Measurements from ENCODE around the gene UACA. TPM values are rescaled to one million over a fixed set of nuclear protein-coding genes. Genes with fewer than 3 reads are reported as not detected.
"Not testable (repeated sequence)": the region's sequence is repeated elsewhere in the genome, so short reads cannot be mapped to it uniquely, and the experiment has no call there.

UACA gene
- total and polyA plus RNA-seq, 8 donors = 4.9 to 135 (median 36.1) TPM

DNA sequence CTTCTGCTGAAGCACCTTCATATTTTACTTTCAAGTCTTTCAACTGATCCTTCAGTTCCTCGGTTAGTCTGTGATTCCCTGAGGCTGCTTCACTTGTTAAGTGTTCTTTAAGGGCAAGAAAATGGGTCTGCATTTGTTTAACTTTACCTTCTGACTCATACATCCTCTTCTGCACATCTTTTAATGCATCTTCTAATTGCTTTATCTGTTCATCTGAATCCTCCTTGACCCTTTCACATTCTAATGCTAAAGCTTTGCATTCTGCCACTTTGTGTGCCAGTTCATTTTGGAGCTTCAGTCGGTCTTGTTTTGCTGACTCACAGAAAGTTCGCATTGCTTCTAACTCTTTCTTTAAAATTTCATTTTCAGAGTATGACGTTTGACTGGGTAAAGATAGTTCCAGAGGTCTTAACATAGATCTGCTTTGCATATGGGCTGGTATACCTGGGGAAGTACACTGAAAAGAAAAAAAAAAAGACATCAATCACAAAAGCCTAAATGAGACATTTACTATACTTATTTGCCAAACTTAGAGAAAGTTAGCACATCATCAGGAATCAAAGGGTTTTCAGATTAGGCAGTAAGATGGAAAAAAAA lies 94.3 kb downstream of the UACA start:
- Histone ChIP-seq H3K36me3 (peaks cover 3 to 42% (median 34%) of the 10 kb centered on the region in 4 donors), H3K27me3 (no peaks in the 10 kb centered on the region), H3K27ac (no peak overlapping the region), H3K9me3 (no peaks in the 10 kb centered on the region), H3K4me1 (peaks cover 0 to 30% (median 9%) of the 10 kb centered on the region in 4 donors), H3K4me3 (no peak overlapping the region)
- TF ChIP-seq POLR2A (IDR thresholded peaks at IDR 0.05) (no peak), EP300 (IDR thresholded peaks at IDR 0.05) (no peak), POLR2AphosphoS5 (IDR thresholded peaks at IDR 0.05) (no peak), CTCF (IDR thresholded peaks at IDR 0.05) (no peak)
- DNase-seq = no peak
- 78 to 83% (median 83%) methylated on average over 4 of the region's 4 CpGs for WGBS, 5 donors
- intact Hi-C loops (cut with DNase I; ENCODE audit: low total_unique reads) = no loop called here

DNA sequence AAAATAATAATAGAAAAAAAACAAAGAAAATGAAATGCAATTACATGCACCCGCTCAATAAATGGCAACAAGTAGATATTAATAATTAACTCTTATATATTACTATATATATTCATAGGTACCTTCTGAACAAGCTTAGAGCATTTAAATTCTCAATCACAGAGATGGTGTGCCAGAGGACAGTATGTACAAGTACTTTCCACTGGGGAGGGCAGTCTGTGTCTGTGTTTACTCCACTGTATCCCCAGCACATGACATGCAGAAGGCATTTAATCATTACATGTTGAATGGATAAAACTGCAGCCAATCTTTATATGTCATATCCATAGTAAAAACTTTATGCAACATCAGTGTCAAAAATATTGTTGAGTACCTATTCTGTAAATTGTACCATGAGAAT lies 97.8 kb downstream of the UACA start:
- no peak for DNase-seq
- H3K4me3 ChIP-seq = no peak overlapping the region
- H3K9me3 ChIP-seq = no peaks in the 10 kb centered on the region
- 88 to 100% (median 100%) methylated on average over 1 of the region's 1 CpG for WGBS, 5 donors
- intact Hi-C loops (cut with DNase I; ENCODE audit: low total_unique reads) = no loop called here
- H3K27ac ChIP-seq = no peak overlapping the region
- TF ChIP-seq CTCF (IDR thresholded peaks at IDR 0.05) (no peak), POLR2AphosphoS5 (IDR thresholded peaks at IDR 0.05) (no peak), POLR2A (IDR thresholded peaks at IDR 0.05) (no peak), EP300 (IDR thresholded peaks at IDR 0.05) (no peak)
- H3K27me3 ChIP-seq = no peaks in the 10 kb centered on the region
- H3K4me1 ChIP-seq = peaks cover 0 to 17% (median 9%) of the 10 kb centered on the region in 4 donors
- peaks cover 0 to 44% (median 37%) of the 10 kb centered on the region in 4 donors for H3K36me3 ChIP-seq

- Histone ChIP-seq H3K27ac (no peak overlapping the region), H3K9me3 (no peaks in the 10 kb centered on the region)
These were observed 98.9 kb downstream of the UACA start for GRCh38 chr15:70664494-70664893.

GRCh38 chr15:70663069-70663468 lies 100.3 kb downstream of the UACA start:
- H3K4me3 ChIP-seq; H3K4me1 ChIP-seq; H3K27ac ChIP-seq; intact Hi-C loops (cut with DNase I; ENCODE audit: low total_unique reads); H3K9me3 ChIP-seq; H3K27me3 ChIP-seq; DNase-seq: not testable (repeated sequence)
- 89 to 97% (median 95%) methylated on average over 2 to 3 of the region's 3 CpGs for WGBS, 5 donors
- peaks cover 0 to 40% (median 29%) of the 10 kb centered on the region in 4 donors for H3K36me3 ChIP-seq

More at GRCh38 chr15:70664494-70664893, 98.9 kb downstream of the UACA start:
- no peak for DNase-seq
- 77 to 92% (median 86%) methylated on average over 4 of the region's 4 CpGs for WGBS, 5 donors
- peaks cover 0 to 53% (median 41%) of the 10 kb centered on the region in 4 donors for H3K36me3 ChIP-seq
- TF ChIP-seq POLR2AphosphoS5 (IDR thresholded peaks at IDR 0.05) (no peak), POLR2A (IDR thresholded peaks at IDR 0.05) (no peak), CTCF (IDR thresholded peaks at IDR 0.05) (no peak), EP300 (IDR thresholded peaks at IDR 0.05) (no peak)
- no peak overlapping the region for H3K4me3 ChIP-seq
- peaks cover 0 to 9% (median 3%) of the 10 kb centered on the region in 4 donors for H3K4me1 ChIP-seq
- intact Hi-C loops (cut with DNase I; ENCODE audit: low total_unique reads) = no loop called here
- H3K27me3 ChIP-seq = no peaks in the 10 kb centered on the region

DNA sequence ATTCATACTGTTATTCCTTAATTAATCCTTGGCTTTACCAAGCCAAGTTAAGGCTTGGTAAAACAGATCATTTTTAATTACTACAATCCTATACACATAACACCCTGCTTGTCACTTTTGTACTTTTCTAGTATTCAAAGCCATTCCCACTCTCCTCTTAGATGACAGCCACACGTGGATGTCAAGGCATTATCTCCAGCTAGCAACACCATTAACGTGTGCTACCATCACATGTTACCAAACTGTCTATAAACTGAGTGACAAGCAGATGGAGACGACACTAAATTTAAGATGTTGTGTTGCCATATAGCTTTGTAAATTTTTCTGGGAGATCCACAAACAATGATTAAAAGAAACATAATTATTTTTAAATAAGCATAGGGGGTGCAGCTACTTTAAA lies 103.7 kb downstream of the UACA start:
- H3K36me3 ChIP-seq = peaks cover 7 to 55% (median 45%) of the 10 kb centered on the region in 4 donors
- TF ChIP-seq POLR2AphosphoS5 (IDR thresholded peaks at IDR 0.05) = no peak
- no peak for TF ChIP-seq CTCF (IDR thresholded peaks at IDR 0.05)
- no peak for TF ChIP-seq POLR2A (IDR thresholded peaks at IDR 0.05)
- TF ChIP-seq EP300 (IDR thresholded peaks at IDR 0.05) = no peak

More for the DNA sequence above, 103.7 kb downstream of the UACA start:
- no peaks in the 10 kb centered on the region for H3K27me3 ChIP-seq
- no peak for DNase-seq
- H3K9me3 ChIP-seq = no peaks in the 10 kb centered on the region
- H3K27ac ChIP-seq = no peak overlapping the region
- no peaks in the 10 kb centered on the region for H3K4me1 ChIP-seq
- no peak overlapping the region for H3K4me3 ChIP-seq
- 81 to 89% (median 87%) methylated on average over 3 of the region's 3 CpGs for WGBS, 5 donors
- intact Hi-C loops (cut with DNase I; ENCODE audit: low total_unique reads) = no loop called here

Measured in stomach (tissue), 9 donors.